Endothelial cell of umbilical vein (primary cell): ENCODE measurements around the gene AGXT. TPM values are rescaled to one million over a fixed set of nuclear protein-coding genes. Genes with fewer than 3 reads are reported as not detected.

Experiments used
- BruUV-seq: library from RNA; stranded (reverse); fragments of 400-500 nt; replicated peaks from 2 replicates; lab custom pipeline; 2021; lab: Mats Ljungman, UMichigan
- CTCF ChIA-PET: fragments of 300-600, 350-600 bp; sonication (Branson Sonifier 250); formaldehyde crosslinking; loops from one replicate; lab custom pipeline; 2021; ENCODE audit warnings: antibody characterized with exemption, inconsistent platforms; lab: Charles Lee
- POLR2A ChIA-PET: fragments of 300-600, 350-600 bp; sonication (Branson Sonifier 250); formaldehyde crosslinking; loops from one replicate; lab custom pipeline; 2021; ENCODE audit warnings: antibody characterized with exemption, inconsistent platforms; lab: Charles Lee
- DNase-seq: peaks from one replicate; pipeline ENCODE4 v3.0.0-alpha.2; 2011; ENCODE audit warnings: low read depth, low spot score
- FAIRE-seq: peaks from 2 replicates; lab custom pipeline; 2011; peaks lifted over from hg19 to GRCh38; lab: Jason Lieb, UNC
- H2AFZ ChIP-seq: 2 replicates; pipeline ENCODE4 v1.6.0; 2012; ENCODE audit warnings: low read depth, low read length, control low read depth, inconsistent platforms
- H3K27ac ChIP-seq: 2 replicates; pipeline ENCODE4 v1.5.1; 2011; ENCODE audit warnings: low read depth, mild to moderate bottlenecking, control low read depth, low read length, moderate library complexity; ENCODE audit not compliant: insufficient read depth
- H3K27me3 ChIP-seq, 2 experiments: 2 replicates each; pipeline versions ENCODE4 v1.6.0 to v1.6.1; 2011; ENCODE audit warnings: low read length in 2 of 2, mixed read lengths in 1 of 2; ENCODE audit not compliant: control insufficient read depth in 2 of 2, insufficient read depth in 2 of 2
- H3K36me3 ChIP-seq, 2 experiments: 2 replicates in 1 of 2; 3 replicates in 1 of 2; pipeline ENCODE4 v1.5.1; 2011; ENCODE audit warnings: low read length in 2 of 2, mild to moderate bottlenecking in 1 of 2, moderate library complexity in 1 of 2; ENCODE audit not compliant: control insufficient read depth in 2 of 2, insufficient read depth in 2 of 2; ENCODE audit errors: extremely low read depth in 1 of 2
- H3K4me1 ChIP-seq: 3 replicates; pipeline ENCODE4 v1.5.1; 2011; ENCODE audit warnings: mild to moderate bottlenecking, low read length; ENCODE audit not compliant: control insufficient read depth, insufficient read depth; ENCODE audit errors: extremely low read depth
- H3K4me2 ChIP-seq: 2 replicates; pipeline ENCODE4 v1.6.1; 2011; ENCODE audit warnings: low read length, control low read depth, mixed read lengths; ENCODE audit not compliant: insufficient read depth
- H3K4me3 ChIP-seq, 3 experiments: fragments of 200-600 bp in 1 of 3; sonication (generic), shearing (Covaris generic) in 1 of 3; replicated peaks in 1 of 3; 2 replicates each; pipeline ENCODE4 v1.5.1; 2011 to 2016; ENCODE audit warnings: control low read depth in 3 of 3, low read length in 3 of 3, mild to moderate bottlenecking in 2 of 3, inconsistent platforms in 1 of 3, low read depth in 1 of 3, moderate library complexity in 1 of 3; ENCODE audit not compliant: insufficient read depth in 1 of 3
- H3K79me2 ChIP-seq: 2 replicates; pipeline ENCODE4 v1.6.0; 2012; ENCODE audit warnings: low read length, inconsistent platforms; ENCODE audit not compliant: control insufficient read depth, insufficient read depth
- H3K9ac ChIP-seq: replicated peaks from 2 replicates; pipeline ENCODE3; 2011; ENCODE audit warnings: low read length, control low read depth; ENCODE audit not compliant: insufficient read depth; ENCODE audit errors: extremely low read depth
- H3K9me1 ChIP-seq: replicated peaks from 3 replicates; pipeline ENCODE4 v1.6.0; 2011; ENCODE audit warnings: mild to moderate bottlenecking, low read length; ENCODE audit not compliant: control insufficient read depth, insufficient read depth; ENCODE audit errors: extremely low read depth
- H3K9me3 ChIP-seq: replicated peaks from 2 replicates; pipeline ENCODE4 v1.5.1; 2012; ENCODE audit warnings: low read length, inconsistent platforms; ENCODE audit not compliant: control insufficient read depth, insufficient read depth
- H4K20me1 ChIP-seq: replicated peaks from 2 replicates; pipeline ENCODE3; 2011; ENCODE audit warnings: mild to moderate bottlenecking, low read length; ENCODE audit not compliant: control insufficient read depth, insufficient read depth; ENCODE audit errors: extremely low read depth
- CTCF ChIP-seq, 2 donors: IDR thresholded peaks; 1 replicate in 1 of 2; 2 replicates in 1 of 2; pipeline ENCODE4 v1.5.1; 2011; ENCODE audit warnings: low read length in 2 of 2, mild to moderate bottlenecking in 2 of 2, moderate library complexity in 2 of 2, control low read depth in 1 of 2, inconsistent platforms in 1 of 2, low read depth in 1 of 2; ENCODE audit not compliant: insufficient read depth in 1 of 2; ENCODE audit errors: extremely low read depth in 1 of 2
- EZH2 ChIP-seq: IDR thresholded peaks from 2 replicates; pipeline ENCODE4 v1.6.1; 2012; ENCODE audit warnings: borderline replicate concordance, low read depth, mild to moderate bottlenecking, moderate library complexity, low read length, inconsistent platforms; ENCODE audit not compliant: severe bottlenecking
- FOS ChIP-seq: IDR thresholded peaks from 2 replicates; pipeline ENCODE4 v1.6.1; 2011; ENCODE audit warnings: mild to moderate bottlenecking, low read length, moderate library complexity, borderline replicate concordance; ENCODE audit not compliant: insufficient read depth
- JUN ChIP-seq: IDR thresholded peaks from 2 replicates; pipeline ENCODE4 v1.6.1; 2011; ENCODE audit warnings: borderline replicate concordance, low read depth; ENCODE audit not compliant: insufficient read length, insufficient read depth
- MYC ChIP-seq: IDR thresholded peaks from one replicate; pipeline ENCODE4 v1.6.1; 2011; ENCODE audit warnings: mild to moderate bottlenecking, low read depth, low read length
- POLR2A ChIP-seq: IDR thresholded peaks from 2 replicates; pipeline ENCODE4 v1.6.1; 2012; ENCODE audit warnings: low read depth, mild to moderate bottlenecking, control low read depth, low read length
- POLR2AphosphoS5 ChIP-seq: IDR thresholded peaks from 2 replicates; pipeline ENCODE4 v1.6.1; 2012; ENCODE audit warnings: low read depth, mild to moderate bottlenecking, control low read depth, low read length, moderate library complexity; ENCODE audit not compliant: insufficient read depth
- dilution Hi-C: fragments of 300-500 bp; cut with MboI; formaldehyde crosslinking; loops from one replicate; pipeline ENCODE4 v1.15.0; 2019; ENCODE audit warnings: low sequenced_read_pairs; ENCODE audit not compliant: extremely low pct_ligation_motif_present
- intact Hi-C: fragments of 100-400 bp; cut with micrococcal nuclease; formaldehyde crosslinking; loops from one replicate; pipeline ENCODE4 v1.10.0; 2022
- polyA plus RNA-seq, 4 experiments: library from polyadenylated mRNA; depleted of rRNA in 3 of 4; stranded (reverse) in 3 of 4; unstranded in 1 of 4; fragments of >200 nt; gene quantifications; 2 replicates each; pipeline versions ENCODE4 v1.2.1 to v1.2.3, GENCODE V29; 2011 to 2012; ENCODE audit warnings: missing spikeins in 1 of 4
- total RNA-seq: library from RNA; stranded (reverse); gene quantifications from 2 replicates; pipeline ENCODE4 v1.2.3, GENCODE V29; 2021
- TF ChIP-seq, protein P1 (sequence below): IDR thresholded peaks from 2 replicates; pipeline ENCODE4 v1.6.1; 2011; ENCODE audit not compliant: insufficient read depth, insufficient read length

AGXT gene
- total and polyA plus RNA-seq, 2 donors (not counting 3 experiments of a cell fraction or from before 2014, with no cell fraction given): not detected

GRCh38 chr2:240887631-240888030 lies 19.0 kb downstream of the AGXT start:
- DNase-seq (no peak), FAIRE-seq (no peak)
- POLR2A ChIA-PET: no interaction called here
- no peak overlapping the region for H3K4me3 ChIP-seq
- H3K79me2 ChIP-seq: no peaks in the 10 kb centered on the region
- TF ChIP-seq EZH2 (no peak), JUN (no peak), CTCF (IDR thresholded peaks at IDR 0.05; ENCODE audit: extremely low read depth in 1 of 2, insufficient read depth in 1 of 2, low read depth in 1 of 2, low read length in 2 of 2) (no peak), FOS (no peak), POLR2A (no peak), POLR2AphosphoS5 (no peak), MYC (no peak)
- TF ChIP-seq, protein P1, sequence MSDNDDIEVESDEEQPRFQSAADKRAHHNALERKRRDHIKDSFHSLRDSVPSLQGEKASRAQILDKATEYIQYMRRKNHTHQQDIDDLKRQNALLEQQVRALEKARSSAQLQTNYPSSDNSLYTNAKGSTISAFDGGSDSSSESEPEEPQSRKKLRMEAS: no peak
- H3K4me1 ChIP-seq: no peaks in the 10 kb centered on the region
- no peaks in the 10 kb centered on the region for H3K36me3 ChIP-seq
- no peaks in the 10 kb centered on the region for H3K9me1 ChIP-seq
- no peak overlapping the region for H3K9ac ChIP-seq
- H3K4me2 ChIP-seq: no peak overlapping the region
- H3K27me3 ChIP-seq: peaks cover 0 to 1% of the 10 kb centered on the region in 2 experiments
- no peak overlapping the region for H2AFZ ChIP-seq
- dilution Hi-C loops: no loop called here
- H3K27ac ChIP-seq: no peak overlapping the region
- H4K20me1 ChIP-seq: no peaks in the 10 kb centered on the region
- CTCF ChIA-PET: no interaction called here
- no peaks in the 10 kb centered on the region for H3K9me3 ChIP-seq
- BruUV-seq: no TSS peak
- intact Hi-C loops: no loop called here
